GM12864 (cell line): ENCODE results near the gene ACSF3.
A peak's percentile ranks its signal among the peaks of the same experiment; 100 is the strongest.
"Not testable (repeated sequence)": the region's sequence is repeated elsewhere in the genome, so short reads cannot be mapped to it uniquely, and the experiment has no call there.

Experiments
- DNase-seq: peaks from one replicate; pipeline ENCODE4 v3.0.0-alpha.2; 2011; ENCODE audit warnings: low read depth
- H3K4me3 ChIP-seq: 2 replicates; pipeline ENCODE4 v1.5.1; 2011; ENCODE audit warnings: mild to moderate bottlenecking, low read depth, low read length, control low read depth
- TF ChIP-seq, protein P1 (sequence below): IDR thresholded peaks from 2 replicates; pipeline ENCODE4 v1.5.1; 2011; ENCODE audit warnings: low read depth, mild to moderate bottlenecking, moderate library complexity, low read length, control low read depth, inconsistent platforms; ENCODE audit errors: missing control alignments

Gene ACSF3

DNA sequence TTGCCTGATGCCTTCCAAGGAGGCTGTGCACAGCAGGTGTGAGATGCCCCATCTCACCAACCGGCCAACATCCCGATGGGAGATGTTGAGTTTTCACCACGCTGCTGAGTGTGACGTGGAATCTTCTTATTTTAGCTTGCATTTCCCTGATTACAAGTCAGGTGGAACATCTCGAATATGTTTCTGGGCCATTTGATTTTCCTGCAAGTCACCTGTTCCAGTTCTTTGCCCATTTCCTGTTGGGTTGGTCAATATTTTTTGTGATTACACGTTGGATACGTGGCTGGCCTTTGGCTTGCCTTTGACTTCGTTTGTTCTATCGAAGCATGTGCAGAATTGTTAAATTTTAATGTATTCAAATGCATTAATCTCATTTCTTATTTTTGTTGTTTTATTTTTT lies 69.6 kb downstream of the ACSF3 start:
- TF ChIP-seq, protein P1, sequence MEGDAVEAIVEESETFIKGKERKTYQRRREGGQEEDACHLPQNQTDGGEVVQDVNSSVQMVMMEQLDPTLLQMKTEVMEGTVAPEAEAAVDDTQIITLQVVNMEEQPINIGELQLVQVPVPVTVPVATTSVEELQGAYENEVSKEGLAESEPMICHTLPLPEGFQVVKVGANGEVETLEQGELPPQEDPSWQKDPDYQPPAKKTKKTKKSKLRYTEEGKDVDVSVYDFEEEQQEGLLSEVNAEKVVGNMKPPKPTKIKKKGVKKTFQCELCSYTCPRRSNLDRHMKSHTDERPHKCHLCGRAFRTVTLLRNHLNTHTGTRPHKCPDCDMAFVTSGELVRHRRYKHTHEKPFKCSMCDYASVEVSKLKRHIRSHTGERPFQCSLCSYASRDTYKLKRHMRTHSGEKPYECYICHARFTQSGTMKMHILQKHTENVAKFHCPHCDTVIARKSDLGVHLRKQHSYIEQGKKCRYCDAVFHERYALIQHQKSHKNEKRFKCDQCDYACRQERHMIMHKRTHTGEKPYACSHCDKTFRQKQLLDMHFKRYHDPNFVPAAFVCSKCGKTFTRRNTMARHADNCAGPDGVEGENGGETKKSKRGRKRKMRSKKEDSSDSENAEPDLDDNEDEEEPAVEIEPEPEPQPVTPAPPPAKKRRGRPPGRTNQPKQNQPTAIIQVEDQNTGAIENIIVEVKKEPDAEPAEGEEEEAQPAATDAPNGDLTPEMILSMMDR: no peak
- H3K4me3 ChIP-seq: no peak overlapping the region
- DNase-seq: no peak

DNA sequence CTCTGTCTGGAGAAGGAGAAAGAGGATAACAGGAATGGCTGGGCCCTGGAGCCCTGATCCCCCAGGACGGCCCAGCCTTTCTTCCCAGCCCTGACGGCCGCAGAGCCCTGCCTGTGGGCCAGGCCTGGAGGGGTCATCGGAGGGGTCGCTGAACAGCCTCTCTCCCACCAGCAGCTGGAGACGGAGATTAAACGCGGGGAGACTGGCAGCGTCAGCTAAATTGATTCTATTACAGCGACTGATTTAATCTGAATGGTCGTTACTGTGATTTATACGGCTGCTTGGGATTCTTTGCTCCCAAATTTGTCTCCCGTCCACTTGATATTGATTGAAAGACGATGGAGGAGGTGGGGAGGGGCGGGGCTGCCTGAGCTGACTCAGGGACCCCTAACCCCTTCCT lies 70.8 kb downstream of the ACSF3 start:
- DNase-seq: no peak
- no peak overlapping the region for H3K4me3 ChIP-seq
- TF ChIP-seq, protein P1: no peak

DNA sequence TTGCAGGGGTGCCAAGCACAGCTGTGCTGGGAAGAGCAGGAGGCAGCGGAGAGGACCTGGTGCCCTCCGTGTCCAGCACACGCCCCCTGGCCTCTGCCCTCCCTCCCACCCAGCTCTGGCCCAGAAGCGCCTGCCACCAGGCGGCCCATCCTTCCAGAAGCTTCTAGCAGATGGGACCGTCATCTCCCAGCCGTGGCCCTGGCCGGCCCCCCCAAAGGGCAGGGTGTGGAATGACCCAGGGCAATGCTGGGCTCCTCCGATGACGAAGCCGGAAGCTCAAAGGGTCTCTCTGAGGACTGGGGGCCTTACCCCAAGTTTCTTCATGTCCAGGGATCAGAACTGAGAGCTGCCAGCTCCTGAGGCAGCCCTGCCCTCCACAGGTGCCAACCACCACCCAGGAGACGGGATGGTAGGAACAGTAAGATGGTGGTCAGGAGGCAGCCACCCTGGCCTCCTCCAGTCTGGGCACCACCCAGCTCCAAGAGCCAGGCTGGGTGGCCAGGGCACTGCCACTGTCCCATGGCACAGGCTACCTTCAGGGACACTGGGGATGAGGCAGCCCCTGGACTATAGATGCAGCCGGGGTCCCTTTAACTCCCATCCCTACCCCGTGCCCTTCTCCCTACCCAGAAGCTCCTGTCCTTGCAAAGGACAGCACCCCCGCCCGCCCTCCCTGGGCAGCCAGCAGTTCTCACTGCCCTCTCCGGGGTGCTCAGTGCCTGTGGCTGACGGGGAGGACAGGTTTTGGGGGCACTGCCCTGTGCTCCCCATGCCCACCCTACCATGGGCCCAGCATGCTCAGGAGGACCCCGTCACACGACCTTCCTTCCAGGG lies 71.4 kb downstream of the ACSF3 start:
- no peak overlapping the region for H3K4me3 ChIP-seq
- TF ChIP-seq, protein P1: no peak
- no peak for DNase-seq

DNA sequence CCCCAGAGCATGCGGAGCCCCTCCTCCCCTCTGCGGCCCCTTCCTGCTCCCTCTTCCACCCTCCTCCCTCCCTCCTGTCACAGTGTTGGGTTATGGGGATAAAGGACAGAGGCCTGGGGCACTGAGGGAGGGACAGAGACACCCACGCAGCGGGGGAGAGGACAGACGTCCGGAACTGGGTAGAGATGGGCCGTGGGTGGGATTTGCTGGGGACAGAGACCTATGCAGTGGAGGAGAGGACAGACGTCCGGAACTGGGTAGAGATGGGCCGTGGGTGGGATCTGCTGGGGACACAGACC lies 72.0 kb downstream of the ACSF3 start:
- H3K4me3 ChIP-seq, DNase-seq: not testable (repeated sequence)

DNA sequence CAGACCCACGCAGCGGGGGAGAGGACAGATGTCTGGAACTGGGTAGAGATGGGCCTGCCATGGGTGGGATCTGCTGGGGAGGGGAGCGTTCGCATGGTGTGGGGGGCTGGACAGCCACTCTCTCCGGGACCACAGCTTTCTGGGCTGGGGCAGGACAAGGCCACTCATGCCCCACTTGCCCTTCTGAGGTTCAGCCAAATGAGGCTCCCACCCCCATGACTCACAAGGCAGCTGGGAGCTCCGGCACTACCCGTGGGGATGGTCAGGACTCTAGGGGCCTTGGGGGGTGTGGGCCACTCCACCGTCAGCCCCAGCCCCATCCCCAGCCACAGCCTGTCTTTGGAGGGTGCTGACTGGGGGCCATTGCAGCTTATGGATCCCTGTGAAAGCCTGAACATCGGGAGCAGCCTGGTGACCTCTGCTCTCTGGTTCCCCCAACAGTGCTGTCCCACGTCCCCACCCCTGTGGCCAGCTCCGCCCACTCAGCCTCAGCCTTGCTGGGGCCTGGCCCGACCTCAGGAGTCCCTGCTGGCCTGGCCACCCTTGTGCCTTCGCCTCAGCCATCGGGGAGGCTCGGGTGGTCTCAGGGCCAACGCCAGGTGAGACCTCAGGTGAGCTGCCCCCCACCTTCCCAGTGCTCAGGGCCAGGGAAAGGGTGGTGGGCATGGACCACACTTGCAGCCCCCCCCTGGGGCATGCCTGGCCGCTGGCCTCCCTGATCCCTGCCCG lies 73.2 kb downstream of the ACSF3 start:
- H3K4me3 ChIP-seq: no peak overlapping the region
- TF ChIP-seq, protein P1: no peak
- no peak for DNase-seq

DNA sequence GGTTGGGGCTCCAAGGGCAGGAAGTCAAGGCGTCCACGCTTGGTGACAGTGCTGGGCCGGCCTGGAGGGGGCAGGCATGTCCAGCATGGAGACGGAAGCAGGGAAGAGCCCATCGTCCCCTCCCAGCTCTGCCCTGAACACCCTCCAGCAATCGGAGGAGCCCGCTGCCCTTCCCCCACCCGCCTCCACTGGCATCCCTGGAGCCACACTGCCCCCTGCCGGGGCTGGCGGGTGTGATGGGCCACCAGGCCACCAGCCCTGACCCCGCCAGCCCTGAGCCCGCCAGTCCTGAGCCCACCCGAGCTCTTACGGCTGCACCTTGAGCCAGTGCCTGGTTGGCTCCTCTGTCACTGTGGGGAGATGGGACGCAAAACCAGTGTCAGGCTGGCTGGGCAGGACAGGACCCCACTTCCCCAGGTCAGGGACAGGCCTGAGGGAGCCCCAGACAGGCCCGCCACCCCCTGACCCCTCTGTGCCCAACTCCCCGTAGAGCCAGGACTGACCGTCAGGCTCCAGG lies 73.8 kb downstream of the ACSF3 start:
- H3K4me3 ChIP-seq: no peak overlapping the region
- DNase-seq: no peak
- TF ChIP-seq, protein P1: peak; percentile 92

DNA sequence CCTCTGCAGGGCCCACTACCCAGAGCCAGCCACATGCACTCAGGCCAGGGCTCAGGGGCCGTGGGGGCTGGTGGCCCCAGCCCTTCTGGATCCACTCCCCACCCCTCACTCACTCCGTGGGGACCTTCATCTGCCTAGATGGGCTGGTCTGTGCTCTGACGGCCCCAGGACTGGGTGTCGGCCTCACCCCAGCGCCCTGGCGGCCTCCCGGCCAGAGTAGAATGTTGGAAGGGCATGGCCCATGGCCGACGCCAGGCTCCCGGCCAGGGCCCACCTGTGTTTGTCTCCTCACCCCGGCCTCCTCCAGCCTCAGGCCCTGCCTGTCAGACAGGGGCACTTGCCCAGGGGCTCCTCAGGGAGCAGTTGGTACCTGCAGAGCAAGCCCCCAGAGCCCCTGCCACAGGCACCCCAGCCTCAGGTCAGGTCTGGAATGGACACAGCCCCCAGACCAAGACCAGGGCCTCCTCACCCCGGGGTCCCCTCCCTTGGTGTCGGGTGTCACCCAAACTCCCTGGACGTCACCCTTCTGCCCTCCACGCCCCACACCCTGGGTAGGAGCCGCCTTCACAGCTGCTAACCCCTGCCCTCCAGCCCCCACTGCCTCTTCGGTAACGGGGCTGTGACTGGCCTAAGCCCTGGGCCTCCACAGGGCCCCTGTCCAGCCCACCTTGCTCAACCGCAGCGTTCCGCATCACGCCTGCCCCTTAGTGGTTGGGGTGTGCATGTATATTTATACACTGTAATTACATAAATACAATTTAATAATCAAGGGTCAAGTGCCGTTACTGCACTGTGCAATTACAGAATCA lies 74.9 kb downstream of the ACSF3 start:
- no peak overlapping the region for H3K4me3 ChIP-seq
- TF ChIP-seq, protein P1: peak; percentile 6
- DNase-seq: no peak
